NCI-H2196 treated with DMSO at 0.1 percent for 48 hours (cell line): ENCODE results near the gene CD44.

ENCODE experiments used
- DNase-seq: peaks from one replicate; lab custom pipeline; 2025; ENCODE audit not compliant: unreplicated experiment; lab: John Stamatoyannopoulos, UW

CD44 gene

GRCh38 chr11:35138058-35138457 lies 913 bp upstream of the CD44 start:
- no peak for DNase-seq

GRCh38 chr11:35138606-35138942 lies 397 bp upstream of the CD44 start:
- no peak for DNase-seq

- no peak for DNase-seq
Observed at GRCh38 chr11:35139722-35140282, 831 bp downstream of the CD44 start.

- DNase-seq, result no peak
Observed at GRCh38 chr11:35141071-35141470, 2.1 kb downstream of the CD44 start.

- no peak for DNase-seq
Observed at GRCh38 chr11:35141571-35141971, 2.6 kb downstream of the CD44 start.

GRCh38 chr11:35142481-35143075 lies 3.6 kb downstream of the CD44 start:
- no peak for DNase-seq

- no peak for DNase-seq
Observed at GRCh38 chr11:35143297-35144135, 4.5 kb downstream of the CD44 start.

GRCh38 chr11:35144136-35144741 lies 5.3 kb downstream of the CD44 start:
- DNase-seq, result no peak

GRCh38 chr11:35144806-35145205 lies 5.8 kb downstream of the CD44 start:
- no peak for DNase-seq

GRCh38 chr11:35145271-35145670 lies 6.3 kb downstream of the CD44 start:
- DNase-seq, result no peak

GRCh38 chr11:35146074-35146521 lies 7.1 kb downstream of the CD44 start:
- DNase-seq, result no peak

GRCh38 chr11:35146711-35147110 lies 7.7 kb downstream of the CD44 start:
- DNase-seq, result no peak

GRCh38 chr11:35147235-35147634 lies 8.3 kb downstream of the CD44 start:
- DNase-seq, result no peak

GRCh38 chr11:35148163-35148837 lies 9.3 kb downstream of the CD44 start:
- DNase-seq, result no peak

GRCh38 chr11:35150454-35150853 lies 11.5 kb downstream of the CD44 start:
- DNase-seq, result no peak

GRCh38 chr11:35151241-35151640 lies 12.3 kb downstream of the CD44 start:
- DNase-seq, result no peak

GRCh38 chr11:35151683-35152280 lies 12.8 kb downstream of the CD44 start:
- DNase-seq, result no peak

- DNase-seq, result no peak
Observed at GRCh38 chr11:35152575-35152974, 13.6 kb downstream of the CD44 start.

GRCh38 chr11:35153280-35153679 lies 14.3 kb downstream of the CD44 start:
- no peak for DNase-seq

GRCh38 chr11:35154952-35155351 lies 16.0 kb downstream of the CD44 start:
- no peak for DNase-seq

GRCh38 chr11:35155677-35156076 lies 16.7 kb downstream of the CD44 start:
- DNase-seq, result no peak
